HepG2 (cell line): ENCODE measurements around the gene C12orf60. TPM values are rescaled to one million over a fixed set of nuclear protein-coding genes. Genes with fewer than 3 reads are reported as not detected.

Experiments
- ARID3A ChIP-seq: IDR thresholded peaks from 2 replicates; pipeline ENCODE4 v1.6.1; 2012; ENCODE audit warnings: low read depth, low read length, improper control_type of control experiment
- CENPT ChIP-seq: sonication (generic); formaldehyde crosslinking; IDR thresholded peaks from 2 replicates; pipeline ENCODE4 v1.8.0; 2022; ENCODE audit warnings: low read depth, mild to moderate bottlenecking, moderate library complexity, missing genetic modification reagents
- DMAP1 ChIP-seq: IDR thresholded peaks from 2 replicates; pipeline ENCODE4 v1.6.1; 2016
- HDAC2 ChIP-seq: sonication (generic); formaldehyde crosslinking; IDR thresholded peaks from 2 replicates; pipeline ENCODE4 v1.4.0; 2020; ENCODE audit warnings: missing genetic modification reagents
- HIC2 ChIP-seq: sonication (generic); formaldehyde crosslinking; IDR thresholded peaks from 2 replicates; pipeline ENCODE4 v1.9.0; 2022; ENCODE audit warnings: low read depth, missing genetic modification reagents
- JARID2 ChIP-seq: sonication (generic); formaldehyde crosslinking; IDR thresholded peaks from 2 replicates; pipeline ENCODE4 v1.8.1; 2023; ENCODE audit warnings: missing genetic modification reagents, inconsistent platforms; ENCODE audit not compliant: insufficient replicate concordance
- KDM5B ChIP-seq: sonication (generic); formaldehyde crosslinking; IDR thresholded peaks from 2 replicates; pipeline ENCODE4 v1.4.0; 2020; ENCODE audit warnings: missing genetic modification reagents, mild to moderate bottlenecking, borderline replicate concordance
- MAZ ChIP-seq, 2 experiments: sonication (generic) in 1 of 2; formaldehyde crosslinking in 1 of 2; IDR thresholded peaks; 2 replicates each; pipeline versions ENCODE4 v1.5.0 to v1.6.1; 2012 to 2020; ENCODE audit warnings: low read depth in 2 of 2, mild to moderate bottlenecking in 2 of 2, borderline replicate concordance in 1 of 2, improper control_type of control experiment in 1 of 2, low read length in 1 of 2, missing genetic modification reagents in 1 of 2, moderate library complexity in 1 of 2
- MTA1 ChIP-seq: sonication (generic); formaldehyde crosslinking; IDR thresholded peaks from 2 replicates; pipeline ENCODE4 v1.4.0; 2020; ENCODE audit warnings: missing genetic modification reagents, mild to moderate bottlenecking, borderline replicate concordance
- ONECUT2 ChIP-seq: sonication (generic); formaldehyde crosslinking; IDR thresholded peaks from 2 replicates; pipeline ENCODE4 v1.4.0; 2020; ENCODE audit warnings: missing genetic modification reagents
- TARDBP ChIP-seq: sonication (generic); formaldehyde crosslinking; IDR thresholded peaks from 2 replicates; pipeline ENCODE4 v1.8.0; 2022; ENCODE audit warnings: mild to moderate bottlenecking, missing genetic modification reagents
- YEATS4 ChIP-seq: sonication (generic); formaldehyde crosslinking; IDR thresholded peaks from 2 replicates; pipeline ENCODE4 v1.4.0; 2020; ENCODE audit warnings: missing genetic modification reagents, borderline replicate concordance
- ZBTB20 ChIP-seq: sonication (generic); formaldehyde crosslinking; IDR thresholded peaks from 2 replicates; pipeline ENCODE4 v1.8.1; 2023; ENCODE audit warnings: missing genetic modification reagents, low read depth, mild to moderate bottlenecking, borderline replicate concordance
- ZNF496 ChIP-seq: sonication (generic); formaldehyde crosslinking; IDR thresholded peaks from 2 replicates; pipeline ENCODE4 v1.8.1; 2023; ENCODE audit warnings: mild to moderate bottlenecking, moderate library complexity, missing genetic modification reagents; ENCODE audit not compliant: insufficient replicate concordance
- ZNF572 ChIP-seq: sonication (generic); formaldehyde crosslinking; IDR thresholded peaks from 2 replicates; pipeline ENCODE4 v1.5.1; 2020; ENCODE audit warnings: mild to moderate bottlenecking, missing genetic modification reagents
- polyA plus RNA-seq, 8 experiments: library from polyadenylated mRNA; depleted of rRNA in 3 of 8; stranded (reverse) in 7 of 8; unstranded in 1 of 8; fragments of >200 nt; fragmentation: Illumina TruSeq in 4 of 8; extraction: Trizol in 4 of 8; gene quantifications; 2 replicates each; pipeline versions ENCODE4 v1.2.1 to v1.2.3, GENCODE V29; 2011 to 2016; ENCODE audit warnings: low read depth in 4 of 8, missing spikeins in 1 of 8, mixed read lengths in 1 of 8; ENCODE audit not compliant: insufficient read depth in 1 of 8
- total RNA-seq, 5 experiments: library from RNA; depleted of rRNA; stranded (reverse); fragments of >200 nt; fragmentation: Illumina TruSeq; extraction: Trizol; gene quantifications; 2 replicates each; pipeline ENCODE4 v1.2.3, GENCODE V29; 2016; ENCODE audit warnings: low read depth in 1 of 5
- TF ChIP-seq, protein P1 (sequence below), 2 experiments: sonication (generic) in 1 of 2; formaldehyde crosslinking in 1 of 2; IDR thresholded peaks; 2 replicates each; pipeline versions ENCODE4 v1.6.1 to v1.9.0; 2014 to 2022; ENCODE audit warnings: antibody characterized with exemption in 1 of 2, borderline replicate concordance in 1 of 2, inconsistent platforms in 1 of 2, low read depth in 1 of 2, missing genetic modification reagents in 1 of 2
- TF ChIP-seq, protein P2 (sequence below): sonication (generic); formaldehyde crosslinking; IDR thresholded peaks from 2 replicates; pipeline ENCODE4 v1.8.0; 2023; ENCODE audit warnings: mild to moderate bottlenecking, missing genetic modification reagents

Gene C12orf60
- total and polyA plus RNA-seq, 2 of the 13 experiments (the other 11 are each of a cell fraction or from before 2014, with no cell fraction given), result 0.55 to 1.4 TPM

- TF ChIP-seq, protein P1, sequence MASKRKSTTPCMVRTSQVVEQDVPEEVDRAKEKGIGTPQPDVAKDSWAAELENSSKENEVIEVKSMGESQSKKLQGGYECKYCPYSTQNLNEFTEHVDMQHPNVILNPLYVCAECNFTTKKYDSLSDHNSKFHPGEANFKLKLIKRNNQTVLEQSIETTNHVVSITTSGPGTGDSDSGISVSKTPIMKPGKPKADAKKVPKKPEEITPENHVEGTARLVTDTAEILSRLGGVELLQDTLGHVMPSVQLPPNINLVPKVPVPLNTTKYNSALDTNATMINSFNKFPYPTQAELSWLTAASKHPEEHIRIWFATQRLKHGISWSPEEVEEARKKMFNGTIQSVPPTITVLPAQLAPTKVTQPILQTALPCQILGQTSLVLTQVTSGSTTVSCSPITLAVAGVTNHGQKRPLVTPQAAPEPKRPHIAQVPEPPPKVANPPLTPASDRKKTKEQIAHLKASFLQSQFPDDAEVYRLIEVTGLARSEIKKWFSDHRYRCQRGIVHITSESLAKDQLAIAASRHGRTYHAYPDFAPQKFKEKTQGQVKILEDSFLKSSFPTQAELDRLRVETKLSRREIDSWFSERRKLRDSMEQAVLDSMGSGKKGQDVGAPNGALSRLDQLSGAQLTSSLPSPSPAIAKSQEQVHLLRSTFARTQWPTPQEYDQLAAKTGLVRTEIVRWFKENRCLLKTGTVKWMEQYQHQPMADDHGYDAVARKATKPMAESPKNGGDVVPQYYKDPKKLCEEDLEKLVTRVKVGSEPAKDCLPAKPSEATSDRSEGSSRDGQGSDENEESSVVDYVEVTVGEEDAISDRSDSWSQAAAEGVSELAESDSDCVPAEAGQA (IDR thresholded peaks at IDR 0.05; ENCODE audit: low read depth), result peak; percentile 52; the same call in 1 of the 2 replicates
- TF ChIP-seq, protein P1 (CRISPR knock-in tag; IDR thresholded peaks at IDR 0.05; ENCODE audit: borderline replicate concordance), result no peak
- TF ChIP-seq YEATS4 (CRISPR knock-in tag) (peak; percentile 50; the same call in 1 of the 2 replicates), MAZ (IDR thresholded peaks at IDR 0.05; ENCODE audit: borderline replicate concordance, low read depth, low read length) (peak; percentile 37; the same call in 1 of the 2 replicates), MAZ (CRISPR knock-in tag; IDR thresholded peaks at IDR 0.05; ENCODE audit: low read depth) (no peak; the same call in 1 of the 2 replicates), ONECUT2 (CRISPR knock-in tag) (no peak), HDAC2 (0 out of 2 replicates have a peak, but pooled peaks have one; percentile 50), JARID2 (CRISPR knock-in tag) (no peak), ZBTB20 (CRISPR knock-in tag) (no peak; the same call in 1 of the 2 replicates), HIC2 (CRISPR knock-in tag) (peak; percentile 50; the same call in 1 of the 2 replicates), ARID3A (0 out of 2 replicates have a peak, but pooled peaks have one; percentile 26), TARDBP (CRISPR knock-in tag) (peak; percentile 58; the same call in 1 of the 2 replicates), CENPT (CRISPR knock-in tag) (peak; percentile 70; the same call in 1 of the 2 replicates), ZNF572 (CRISPR knock-in tag) (peak; percentile 91), DMAP1 (peak; percentile 70), ZNF496 (CRISPR knock-in tag) (no peak), MTA1 (CRISPR knock-in tag) (peak; percentile 53; the same call in 1 of the 2 replicates), KDM5B (CRISPR knock-in tag) (peak; percentile 14; the same call in 1 of the 2 replicates)
- TF ChIP-seq, protein P2, sequence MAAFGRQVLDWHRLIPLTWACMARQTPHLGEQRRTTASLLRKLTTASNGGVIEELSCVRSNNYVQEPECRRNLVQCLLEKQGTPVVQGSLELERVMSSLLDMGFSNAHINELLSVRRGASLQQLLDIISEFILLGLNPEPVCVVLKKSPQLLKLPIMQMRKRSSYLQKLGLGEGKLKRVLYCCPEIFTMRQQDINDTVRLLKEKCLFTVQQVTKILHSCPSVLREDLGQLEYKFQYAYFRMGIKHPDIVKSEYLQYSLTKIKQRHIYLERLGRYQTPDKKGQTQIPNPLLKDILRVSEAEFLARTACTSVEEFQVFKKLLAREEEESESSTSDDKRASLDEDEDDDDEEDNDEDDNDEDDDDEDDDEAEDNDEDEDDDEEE (CRISPR knock-in tag), result 0 out of 2 replicates have a peak, but pooled peaks have one; percentile 21
Observed at GRCh38 chr12:14769969-14770495, 33.4 kb upstream of the C12orf60 start (continued).
